ENCODE results near the gene MPP2. TPM values are rescaled to one million over a fixed set of nuclear protein-coding genes. Genes with fewer than 3 reads are reported as not detected.
A peak's percentile ranks its signal among the peaks of the same experiment; 100 is the strongest.
"Not testable (repeated sequence)": the region's sequence is repeated elsewhere in the genome, so short reads cannot be mapped to it uniquely, and the experiment has no call there.

MPP2 gene
- total RNA-seq, 1 experiment from 2014 or later = 1.2 TPM

- Histone ChIP-seq H3K4me1 (replicated peaks) (no peaks in the 10 kb centered on the region), H3K27me3 (replicated peaks) (peaks cover 17% of the 10 kb centered on the region), H3K36me3 (no peaks in the 10 kb centered on the region), H3K4me3 (no peak overlapping the region), H3K27ac (no peak overlapping the region), H3K9me3 (replicated peaks) (no peaks in the 10 kb centered on the region)
- no peak for DNase-seq (ENCODE audit: low read depth in 1 of 2, low spot score in 2 of 2)
These were observed 58.7 kb downstream of the MPP2 start for GRCh38 chr17:43848601-43849000.

GRCh38 chr17:43846963-43847371 is 60.4 kb downstream of the MPP2 start, which contains the start of gene CD300LG:
CD300LG (plus strand) TSS chr17:43847176; CDS start chr17:43847217, 41 bp downstream.
- H3K27ac ChIP-seq = no peak within 1 kb of the TSS
- H3K9me3 ChIP-seq (replicated peaks) = no peaks in the 10 kb centered on the region
- no peak within 1 kb of the TSS for H3K4me3 ChIP-seq
- DNase-seq (ENCODE audit: low read depth in 1 of 2, low spot score in 2 of 2) = no peak
- H3K27me3 ChIP-seq (replicated peaks) = peaks cover 10% of the 10 kb centered on the region
- H3K36me3 ChIP-seq = no peaks in the 10 kb centered on the region
- H3K4me1 ChIP-seq (replicated peaks) = 0 out of 2 replicates have a peak, but pooled peaks cover 3% of the 10 kb centered on the region

GRCh38 chr17:43846221-43846712 is 61.1 kb downstream of the MPP2 start:
- H3K27ac ChIP-seq = no peak overlapping the region
- DNase-seq (ENCODE audit: low read depth in 1 of 2, low spot score in 2 of 2) = peak; percentile 70 to 88

DNA sequence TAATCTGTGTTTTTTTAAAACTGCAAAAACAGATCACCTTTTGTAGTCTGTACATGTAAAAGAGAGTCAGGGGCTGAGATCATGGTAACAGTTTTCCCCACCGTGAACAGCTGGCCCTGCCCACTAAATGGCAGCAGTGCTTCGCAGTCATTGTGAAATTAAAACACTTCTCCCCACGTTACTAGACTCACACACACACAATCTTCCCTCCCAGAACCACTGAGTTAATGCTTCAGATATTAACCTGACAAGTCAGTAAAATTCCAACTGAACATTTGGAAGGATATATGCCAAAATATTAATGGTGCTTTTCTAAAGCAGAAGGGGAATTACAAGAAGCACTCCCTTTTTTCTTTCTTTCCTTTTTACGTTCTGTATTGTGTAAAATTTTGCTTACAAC is 61.6 kb downstream of the MPP2 start:
- Histone ChIP-seq H3K4me3 (no peak overlapping the region), H3K27me3 (replicated peaks) (peaks cover 15% of the 10 kb centered on the region), H3K27ac (no peak overlapping the region), H3K36me3 (no peaks in the 10 kb centered on the region), H3K4me1 (replicated peaks) (0 out of 2 replicates have a peak, but pooled peaks cover 3% of the 10 kb centered on the region), H3K9me3 (replicated peaks) (no peaks in the 10 kb centered on the region)
- DNase-seq (ENCODE audit: low read depth in 1 of 2, low spot score in 2 of 2) = no peak

More at GRCh38 chr17:43846221-43846712, 61.1 kb downstream of the MPP2 start:
- Histone ChIP-seq H3K27me3 (replicated peaks) (peaks cover 13% of the 10 kb centered on the region), H3K4me1 (replicated peaks) (0 out of 2 replicates have a peak, but pooled peaks cover 3% of the 10 kb centered on the region), H3K9me3 (replicated peaks) (no peaks in the 10 kb centered on the region), H3K36me3 (no peaks in the 10 kb centered on the region), H3K4me3 (no peak overlapping the region)

GRCh38 chr17:43844241-43844640 is 63.1 kb downstream of the MPP2 start:
- no peak overlapping the region for H3K4me3 ChIP-seq
- DNase-seq (ENCODE audit: low read depth in 1 of 2, low spot score in 2 of 2) = no peak

GRCh38 chr17:43842975-43843325 is 64.4 kb downstream of the MPP2 start:
- Histone ChIP-seq H3K9me3 (replicated peaks) (no peaks in the 10 kb centered on the region), H3K4me3 (no peak overlapping the region), H3K36me3 (no peaks in the 10 kb centered on the region), H3K27me3 (replicated peaks) (peaks cover 19% of the 10 kb centered on the region; the same call in 1 of the 2 replicates), H3K4me1 (replicated peaks) (0 out of 2 replicates have a peak, but pooled peaks cover 3% of the 10 kb centered on the region), H3K27ac (no peak overlapping the region)
- no peak for DNase-seq (ENCODE audit: low read depth in 1 of 2, low spot score in 2 of 2)

More at GRCh38 chr17:43844241-43844640, 63.1 kb downstream of the MPP2 start:
- Histone ChIP-seq H3K27ac (no peak overlapping the region), H3K36me3 (no peaks in the 10 kb centered on the region), H3K9me3 (replicated peaks) (no peaks in the 10 kb centered on the region), H3K27me3 (replicated peaks) (peaks cover 19% of the 10 kb centered on the region; the same call in 1 of the 2 replicates), H3K4me1 (replicated peaks) (0 out of 2 replicates have a peak, but pooled peaks cover 3% of the 10 kb centered on the region)

- DNase-seq (ENCODE audit: low read depth in 1 of 2, low spot score in 2 of 2); H3K4me3 ChIP-seq; H3K27ac ChIP-seq: not testable (repeated sequence)
These were observed 65.0 kb downstream of the MPP2 start for GRCh38 chr17:43842091-43842974.

DNA sequence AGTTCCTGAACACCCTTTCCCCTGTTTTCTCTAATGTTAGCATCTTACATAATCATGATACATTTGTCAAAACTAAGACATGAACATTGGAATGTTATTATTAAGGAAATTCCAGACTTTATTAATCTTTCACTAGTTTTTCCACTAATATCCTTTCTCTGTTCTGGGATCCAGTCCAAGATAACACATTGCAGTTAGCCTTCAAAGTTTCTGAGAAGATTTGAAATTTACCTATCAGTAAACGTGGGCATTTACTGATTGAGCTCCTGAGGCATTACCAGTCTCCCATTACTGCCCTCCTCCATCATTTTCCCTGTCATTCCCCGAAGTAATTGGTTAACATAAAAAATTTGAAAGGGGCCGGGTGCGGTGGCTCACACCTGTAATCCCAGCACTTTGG is 66.1 kb downstream of the MPP2 start:
- Histone ChIP-seq H3K27ac (no peak overlapping the region), H3K36me3 (no peaks in the 10 kb centered on the region), H3K9me3 (replicated peaks) (no peaks in the 10 kb centered on the region), H3K4me3 (no peak overlapping the region), H3K4me1 (replicated peaks) (0 out of 2 replicates have a peak, but pooled peaks cover 3% of the 10 kb centered on the region), H3K27me3 (replicated peaks) (peaks cover 18% of the 10 kb centered on the region; the same call in 1 of the 2 replicates)
- no peak for DNase-seq (ENCODE audit: low read depth in 1 of 2, low spot score in 2 of 2)

More at GRCh38 chr17:43842091-43842974, 65.0 kb downstream of the MPP2 start:
- peaks cover 18% of the 10 kb centered on the region; the same call in 1 of the 2 replicates for H3K27me3 ChIP-seq (replicated peaks)
- H3K9me3 ChIP-seq (replicated peaks); H3K4me1 ChIP-seq (replicated peaks); H3K36me3 ChIP-seq: not testable (repeated sequence)

- Histone ChIP-seq H3K9me3 (replicated peaks) (no peaks in the 10 kb centered on the region), H3K27me3 (replicated peaks) (peaks cover 18% of the 10 kb centered on the region; the same call in 1 of the 2 replicates), H3K27ac (no peak overlapping the region), H3K36me3 (no peaks in the 10 kb centered on the region), H3K4me3 (no peak overlapping the region), H3K4me1 (replicated peaks) (0 out of 2 replicates have a peak, but pooled peaks cover 3% of the 10 kb centered on the region)
- DNase-seq (ENCODE audit: low read depth in 1 of 2, low spot score in 2 of 2) = no peak
These were observed 66.5 kb downstream of the MPP2 start for GRCh38 chr17:43840814-43841213.

DNA sequence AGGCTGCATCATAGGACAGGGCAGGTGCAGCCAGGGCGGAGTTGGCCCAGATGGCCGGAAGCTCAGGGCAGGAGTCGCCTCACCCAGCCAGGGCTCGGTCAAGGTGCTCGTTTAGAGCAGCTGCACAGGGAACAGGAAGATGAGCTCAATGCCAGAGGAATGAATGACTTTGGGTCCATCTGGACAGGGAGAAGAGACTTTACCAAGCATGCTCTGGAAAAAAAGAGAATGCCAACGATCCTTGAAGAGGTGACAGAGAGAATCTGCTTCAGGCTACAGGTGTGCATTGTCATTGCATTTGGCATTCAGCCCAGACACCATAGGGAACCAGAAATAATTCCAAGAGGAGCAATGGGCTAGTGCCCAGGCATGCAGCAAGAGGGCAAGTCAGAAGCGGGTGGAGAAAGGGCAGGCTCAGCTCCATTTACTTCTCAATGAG is 67.6 kb downstream of the MPP2 start:
- H3K9me3 ChIP-seq (replicated peaks) = no peaks in the 10 kb centered on the region
- no peak overlapping the region for H3K4me3 ChIP-seq
- 0 out of 2 replicates have a peak, but pooled peaks cover 3% of the 10 kb centered on the region for H3K4me1 ChIP-seq (replicated peaks)
- H3K36me3 ChIP-seq = no peaks in the 10 kb centered on the region
- peaks cover 18% of the 10 kb centered on the region; the same call in 1 of the 2 replicates for H3K27me3 ChIP-seq (replicated peaks)
- DNase-seq (ENCODE audit: low read depth in 1 of 2, low spot score in 2 of 2) = no peak
- no peak overlapping the region for H3K27ac ChIP-seq

DNA sequence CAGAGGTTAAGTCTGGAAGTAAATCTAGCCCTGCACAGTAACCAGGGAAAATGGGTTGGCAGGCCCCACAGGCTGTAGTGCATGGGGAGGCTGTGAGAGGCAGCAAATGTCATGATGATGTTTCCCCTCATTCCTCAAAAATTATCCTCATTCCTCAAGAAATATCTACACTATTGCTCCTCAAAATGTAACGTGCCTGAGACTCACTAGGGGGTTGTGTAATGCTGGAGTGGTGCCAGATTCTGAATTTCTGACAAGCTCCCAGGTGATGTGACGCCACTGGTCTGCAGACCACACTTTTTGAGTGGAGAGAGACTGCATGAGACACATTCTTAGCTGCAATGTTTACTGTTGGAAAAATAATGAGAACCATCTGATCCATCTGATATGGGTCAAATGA is 73.2 kb downstream of the MPP2 start:
- Histone ChIP-seq H3K27ac (no peak overlapping the region), H3K9me3 (replicated peaks) (0 out of 2 replicates have a peak, but pooled peaks cover 5% of the 10 kb centered on the region), H3K36me3 (peaks cover 23% of the 10 kb centered on the region), H3K4me1 (replicated peaks) (peaks cover 11% of the 10 kb centered on the region), H3K4me3 (no peak overlapping the region), H3K27me3 (replicated peaks) (0 out of 2 replicates have a peak, but pooled peaks cover 5% of the 10 kb centered on the region)
- no peak for DNase-seq (ENCODE audit: low read depth in 1 of 2, low spot score in 2 of 2)

DNA sequence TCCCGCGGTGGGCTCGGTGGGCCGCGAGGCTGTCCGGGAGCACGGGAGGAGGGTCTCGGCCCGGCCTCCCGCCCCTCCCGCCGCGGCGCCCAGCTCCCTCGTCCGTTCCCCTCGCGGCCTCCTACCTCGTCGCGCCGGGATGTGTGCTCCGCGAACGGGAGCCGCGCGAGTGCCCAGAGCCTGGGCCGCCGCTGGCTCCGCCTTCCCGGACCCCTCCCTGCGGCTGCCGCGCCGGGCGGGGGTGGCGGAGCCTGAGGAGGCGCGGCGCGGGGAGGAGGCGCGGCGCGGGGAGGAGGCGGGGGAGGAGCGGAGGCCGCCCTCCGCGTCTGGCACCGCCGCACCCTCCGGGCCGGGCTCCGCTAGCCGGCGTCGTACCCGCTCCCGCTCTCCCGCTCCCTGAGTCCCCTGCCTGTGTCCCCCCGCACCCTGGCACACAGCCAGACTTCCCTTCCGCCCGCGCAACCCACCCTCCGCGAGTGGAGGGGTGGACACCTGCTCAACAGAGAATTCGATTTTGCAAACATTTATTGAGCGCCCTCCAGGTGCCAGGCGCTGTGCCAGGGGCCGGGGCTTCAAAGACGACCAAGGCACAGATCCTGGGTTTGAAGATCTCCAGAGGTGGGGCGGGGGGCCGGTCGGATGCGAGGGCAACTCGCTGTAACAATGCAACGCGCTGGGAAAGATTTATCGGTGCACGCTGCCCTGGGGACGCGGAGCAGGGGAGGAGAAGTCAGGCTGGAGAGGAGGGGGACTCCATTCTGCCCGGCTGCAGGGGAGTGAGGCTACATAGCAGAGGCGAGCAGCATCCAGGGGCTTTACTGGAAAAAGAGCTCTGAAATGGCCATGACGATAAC is 74.1 kb downstream of the MPP2 start, which contains the start of gene MPP3:
Gene MPP3 (minus strand): TSS at position 171 of the 854 bp plus-strand sequence. CDS start 1,240 bp downstream, outside the sequence.
- Histone ChIP-seq H3K4me1 (replicated peaks) (peaks cover 11% of the 10 kb centered on the region), H3K9me3 (replicated peaks) (0 out of 2 replicates have a peak, but pooled peaks cover 5% of the 10 kb centered on the region), H3K4me3 (peak within 1 kb of the TSS; percentile 66), H3K27ac (no peak within 1 kb of the TSS), H3K36me3 (peaks cover 31% of the 10 kb centered on the region), H3K27me3 (replicated peaks) (0 out of 2 replicates have a peak, but pooled peaks cover 5% of the 10 kb centered on the region)
- peak; percentile 69 to 73 for DNase-seq (ENCODE audit: low read depth in 1 of 2, low spot score in 2 of 2)

All from SJSA1 (cell line).